Ovary (tissue), 3 donors: ENCODE data around the gene KREMEN1.

Source experiments
- EP300 ChIP-seq: sonication (generic); formaldehyde crosslinking; IDR thresholded peaks from one replicate; pipeline ENCODE4 v1.6.1; 2017; ENCODE audit warnings: antibody characterized with exemption
- TF ChIP-seq, protein P1 (sequence below), 3 donors: fragments of 450-650 bp in 2 of 3; fragments of 200-600 bp in 1 of 3; IDR thresholded peaks; one replicate each; pipeline versions ENCODE4 v1.5.1 to v1.8.0; 2016 to 2022; ENCODE audit warnings: antibody characterized with exemption in 3 of 3, mild to moderate bottlenecking in 1 of 3
- donor health status: DM: no; HTN: no; CAD: no.

DNA sequence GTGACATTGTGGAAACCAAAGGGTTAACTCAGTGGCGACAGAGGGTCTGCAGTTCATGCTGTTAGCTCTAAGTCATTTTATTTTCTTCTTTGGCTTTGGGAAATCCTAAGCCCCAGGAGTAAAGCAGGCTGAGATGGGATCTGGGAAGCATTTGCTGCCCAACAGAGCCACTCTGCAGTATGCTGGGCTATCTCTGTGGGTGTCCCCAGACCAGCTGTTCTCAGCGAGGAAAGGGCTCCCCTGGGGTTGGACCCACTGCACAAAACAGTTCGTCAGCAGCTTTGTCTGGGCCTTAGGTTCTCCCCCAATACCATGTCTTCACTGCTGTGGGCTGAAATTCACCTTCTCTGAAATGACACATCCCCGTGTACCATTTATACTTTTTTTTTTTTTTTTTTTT is 34.0 kb downstream of the KREMEN1 start:
- TF ChIP-seq, protein P1, sequence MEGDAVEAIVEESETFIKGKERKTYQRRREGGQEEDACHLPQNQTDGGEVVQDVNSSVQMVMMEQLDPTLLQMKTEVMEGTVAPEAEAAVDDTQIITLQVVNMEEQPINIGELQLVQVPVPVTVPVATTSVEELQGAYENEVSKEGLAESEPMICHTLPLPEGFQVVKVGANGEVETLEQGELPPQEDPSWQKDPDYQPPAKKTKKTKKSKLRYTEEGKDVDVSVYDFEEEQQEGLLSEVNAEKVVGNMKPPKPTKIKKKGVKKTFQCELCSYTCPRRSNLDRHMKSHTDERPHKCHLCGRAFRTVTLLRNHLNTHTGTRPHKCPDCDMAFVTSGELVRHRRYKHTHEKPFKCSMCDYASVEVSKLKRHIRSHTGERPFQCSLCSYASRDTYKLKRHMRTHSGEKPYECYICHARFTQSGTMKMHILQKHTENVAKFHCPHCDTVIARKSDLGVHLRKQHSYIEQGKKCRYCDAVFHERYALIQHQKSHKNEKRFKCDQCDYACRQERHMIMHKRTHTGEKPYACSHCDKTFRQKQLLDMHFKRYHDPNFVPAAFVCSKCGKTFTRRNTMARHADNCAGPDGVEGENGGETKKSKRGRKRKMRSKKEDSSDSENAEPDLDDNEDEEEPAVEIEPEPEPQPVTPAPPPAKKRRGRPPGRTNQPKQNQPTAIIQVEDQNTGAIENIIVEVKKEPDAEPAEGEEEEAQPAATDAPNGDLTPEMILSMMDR (IDR thresholded peaks at IDR 0.05), result no peak
- no peak for TF ChIP-seq EP300
